IgD-negative memory B cell (primary cell): ENCODE data around the gene GNAS. TPM values are rescaled to one million over a fixed set of nuclear protein-coding genes. Genes with fewer than 3 reads are reported as not detected.

ENCODE experiments used
- H3K27ac Mint-ChIP-seq, 3 donors: one replicate each; pipeline ENCODE4 v1.8.0; 2020 to 2022; ENCODE audit warnings: mild to moderate bottlenecking in 3 of 3, mixed read lengths in 3 of 3, moderate library complexity in 1 of 3
- H3K27me3 Mint-ChIP-seq: one replicate; pipeline ENCODE4 v1.8.0; 2021; ENCODE audit warnings: mixed read lengths
- H3K36me3 Mint-ChIP-seq: one replicate; pipeline ENCODE4 v1.8.0; 2020; ENCODE audit warnings: mild to moderate bottlenecking, mixed read lengths
- H3K4me1 Mint-ChIP-seq, 3 donors: one replicate each; pipeline ENCODE4 v1.8.0; 2020 to 2022; ENCODE audit warnings: mixed read lengths in 3 of 3, mild to moderate bottlenecking in 1 of 3
- H3K4me3 Mint-ChIP-seq, 4 donors: one replicate each; pipeline ENCODE4 v1.8.0; 2020 to 2022; ENCODE audit warnings: mild to moderate bottlenecking in 4 of 4, mixed read lengths in 4 of 4, moderate library complexity in 3 of 4
- H3K9me3 Mint-ChIP-seq, 3 donors: one replicate each; pipeline ENCODE4 v1.8.0; 2020 to 2021; ENCODE audit warnings: mixed read lengths in 3 of 3, mild to moderate bottlenecking in 1 of 3
- polyA plus RNA-seq: library from polyadenylated mRNA; unstranded; fragments of 300-500 nt; fragmentation: Illumina TruSeq; gene quantifications from one replicate; pipeline ENCODE4 v1.2.3, GENCODE V29; 2021

GNAS gene
- polyA plus RNA-seq = 203 TPM

DNA sequence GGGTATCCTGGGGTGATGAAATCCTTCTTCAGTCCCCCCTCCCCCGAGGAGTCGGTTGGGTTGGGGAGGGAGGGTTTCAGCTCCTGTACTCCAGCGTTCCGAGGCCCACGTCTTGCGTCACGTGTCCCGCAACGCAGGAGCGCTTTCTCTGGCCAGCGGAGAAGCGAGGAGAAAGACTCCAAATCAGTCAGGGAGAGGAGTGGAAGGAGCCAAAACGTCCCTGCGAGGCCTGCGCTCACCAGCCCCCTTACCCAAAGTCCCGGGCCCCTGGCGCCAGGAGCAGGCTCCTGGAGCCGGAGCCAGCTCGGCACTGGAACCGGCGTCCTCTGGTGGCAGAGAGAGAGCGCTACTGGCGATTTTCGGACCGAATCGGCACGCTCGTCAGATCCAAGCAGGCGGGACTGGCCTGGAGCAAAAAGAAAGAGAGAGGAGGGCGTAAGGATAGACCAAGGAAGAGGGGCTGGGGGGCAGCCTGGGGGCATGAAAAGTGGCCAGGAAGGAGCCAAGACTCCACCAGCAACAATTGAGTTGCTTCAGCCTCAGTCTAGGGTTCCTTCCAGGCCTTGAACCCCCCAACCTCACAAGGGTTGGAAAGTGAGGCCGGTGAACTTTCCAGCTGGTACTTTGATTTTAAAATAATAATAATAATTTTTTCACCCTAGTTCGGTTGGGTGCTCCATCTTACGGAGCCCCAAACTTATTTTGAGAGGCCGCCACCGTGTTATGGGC is at the start of gene GNAS:
TSS of gene GNAS (plus strand) at position 174 of the 729 bp plus-strand sequence.
- Mint-ChIP-seq H3K4me1 (peaks cover 8 to 19% (median 8%) of the 10 kb centered on the region in 3 donors), H3K27ac (no peak within 1 kb of the TSS), H3K36me3 (no peaks in the 10 kb centered on the region), H3K4me3 (peak within 1 kb of the TSS; percentile 85 to 92 (median 87)), H3K27me3 (peaks cover 42% of the 10 kb centered on the region), H3K9me3 (no peaks in the 10 kb centered on the region)

- H3K4me1 Mint-ChIP-seq = no peaks in the 10 kb centered on the region
- H3K36me3 Mint-ChIP-seq = no peaks in the 10 kb centered on the region
- no peak overlapping the region for H3K27ac Mint-ChIP-seq
- H3K27me3 Mint-ChIP-seq = peaks cover 16% of the 10 kb centered on the region
- no peak overlapping the region for H3K4me3 Mint-ChIP-seq
- H3K9me3 Mint-ChIP-seq = no peaks in the 10 kb centered on the region
Measured at GRCh38 chr20:58803533-58803932, 49.0 kb upstream of the GNAS start.

GRCh38 chr20:58807801-58808200 is 44.7 kb upstream of the GNAS start:
- Mint-ChIP-seq H3K27me3 (peaks cover 29% of the 10 kb centered on the region), H3K36me3 (no peaks in the 10 kb centered on the region), H3K9me3 (peaks cover 0 to 5% (median 0%) of the 10 kb centered on the region in 3 donors), H3K4me1 (no peaks in the 10 kb centered on the region), H3K4me3 (no peak overlapping the region), H3K27ac (no peak overlapping the region)

DNA sequence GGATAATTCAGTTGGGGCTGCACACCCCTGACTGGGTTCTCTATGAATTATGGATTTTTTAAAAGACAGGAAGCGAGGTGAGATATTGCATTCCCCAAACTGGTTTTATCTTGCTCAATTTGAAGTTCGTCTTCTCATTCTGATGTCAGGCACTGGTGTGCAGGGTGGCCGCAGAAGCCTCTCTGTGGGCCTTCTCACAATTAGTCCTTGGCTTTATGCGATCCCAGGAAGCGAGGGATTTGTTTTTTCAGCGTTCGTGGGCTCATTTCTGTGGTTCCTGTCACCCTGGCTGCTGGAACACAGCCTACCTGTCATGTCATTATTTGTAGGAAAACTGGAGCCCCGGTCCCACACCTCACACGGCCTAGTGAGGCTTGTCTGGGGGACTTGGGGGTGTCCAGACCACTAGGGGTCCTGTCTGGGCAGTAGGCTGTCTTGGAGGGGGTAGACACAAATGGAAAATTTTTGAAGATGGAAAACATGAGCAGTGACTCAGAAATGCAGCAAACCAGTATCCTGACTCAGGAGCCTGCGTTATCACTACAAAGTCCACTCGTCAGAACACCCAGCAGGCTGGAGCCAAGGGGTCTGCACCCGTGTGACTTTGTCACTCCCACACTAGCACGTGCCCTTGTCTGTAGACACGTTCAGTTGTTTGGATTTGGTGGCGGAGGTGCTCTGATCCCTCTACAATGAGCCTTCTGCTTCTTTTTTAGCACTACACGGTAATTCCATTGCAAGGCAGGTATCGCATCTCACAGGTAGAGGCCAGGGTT is 44.1 kb upstream of the GNAS start:
- Mint-ChIP-seq H3K27me3 (peaks cover 30% of the 10 kb centered on the region), H3K36me3 (no peaks in the 10 kb centered on the region), H3K4me3 (no peak overlapping the region), H3K27ac (no peak overlapping the region), H3K4me1 (no peaks in the 10 kb centered on the region), H3K9me3 (peaks cover 0 to 7% (median 2%) of the 10 kb centered on the region in 3 donors)

DNA sequence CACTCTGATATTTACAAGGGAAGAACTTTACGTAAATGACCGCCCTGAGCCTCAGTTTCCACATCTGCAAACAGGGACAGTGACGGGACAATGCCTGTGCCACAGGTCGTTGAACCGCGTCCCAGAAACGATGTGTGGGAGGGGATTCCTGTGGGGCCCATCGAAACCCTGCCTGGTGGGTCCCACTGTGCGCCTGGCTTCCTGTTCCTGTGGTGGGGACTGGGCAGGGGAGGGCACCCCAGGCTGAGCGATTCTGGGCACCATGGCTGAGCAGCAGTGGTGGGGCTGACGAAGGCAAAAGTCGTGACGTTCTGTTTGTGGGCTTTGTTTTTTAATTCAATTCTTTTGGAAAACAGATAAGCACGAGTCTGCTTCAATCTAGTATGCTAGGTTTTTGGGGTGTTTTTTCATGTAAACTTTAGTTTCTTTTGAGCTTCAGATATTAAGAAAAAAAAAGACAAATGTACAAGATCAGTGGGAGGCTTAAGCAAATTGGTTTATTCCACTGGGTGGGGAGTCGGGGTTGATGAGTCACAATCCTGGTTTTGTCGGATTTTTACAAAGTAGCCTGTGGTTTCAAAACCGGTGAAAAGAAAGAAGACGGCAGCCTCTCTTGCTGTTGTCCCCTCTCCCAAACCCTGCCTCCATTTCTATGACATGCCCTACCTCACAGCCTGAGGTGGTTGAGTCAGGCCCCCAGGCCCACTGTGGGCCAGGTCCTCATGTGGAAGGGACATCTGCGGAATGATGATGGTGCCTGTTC is 42.2 kb upstream of the GNAS start:
- H3K27ac Mint-ChIP-seq = no peak overlapping the region
- peaks cover 31% of the 10 kb centered on the region for H3K27me3 Mint-ChIP-seq
- H3K4me3 Mint-ChIP-seq = no peak overlapping the region
- H3K4me1 Mint-ChIP-seq = no peaks in the 10 kb centered on the region
- no peaks in the 10 kb centered on the region for H3K36me3 Mint-ChIP-seq
- peaks cover 0 to 7% (median 2%) of the 10 kb centered on the region in 3 donors for H3K9me3 Mint-ChIP-seq

GRCh38 chr20:58810879-58811250 is 41.7 kb upstream of the GNAS start:
- Mint-ChIP-seq H3K27ac (no peak overlapping the region), H3K4me1 (no peaks in the 10 kb centered on the region), H3K9me3 (peaks cover 0 to 7% (median 2%) of the 10 kb centered on the region in 3 donors), H3K36me3 (no peaks in the 10 kb centered on the region), H3K4me3 (no peak overlapping the region), H3K27me3 (peaks cover 32% of the 10 kb centered on the region)

- peaks cover 29% of the 10 kb centered on the region for H3K27me3 Mint-ChIP-seq
- no peak overlapping the region for H3K27ac Mint-ChIP-seq
- no peaks in the 10 kb centered on the region for H3K36me3 Mint-ChIP-seq
- H3K4me3 Mint-ChIP-seq = no peak overlapping the region
- no peaks in the 10 kb centered on the region for H3K4me1 Mint-ChIP-seq
- H3K9me3 Mint-ChIP-seq = peaks cover 0 to 7% (median 2%) of the 10 kb centered on the region in 3 donors
Measured at GRCh38 chr20:58811334-58811733, 41.2 kb upstream of the GNAS start.

DNA sequence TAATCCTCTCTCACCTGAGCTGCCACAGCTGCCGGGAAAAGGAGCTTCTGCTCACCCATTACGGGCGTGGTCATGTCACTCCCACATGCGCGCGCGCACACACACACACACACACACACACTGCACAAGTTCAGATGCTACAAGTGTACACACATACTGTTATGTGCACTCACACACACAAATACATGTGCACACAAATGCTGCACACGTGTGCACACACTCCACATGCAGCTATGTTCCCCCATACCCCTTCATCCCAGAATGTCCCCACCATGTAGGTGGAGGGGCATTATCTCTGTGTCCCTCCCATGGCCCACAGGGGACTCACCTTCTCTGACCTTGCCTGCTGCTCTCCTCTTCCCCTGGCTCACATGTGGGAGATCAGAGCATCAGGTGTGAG is 39.1 kb upstream of the GNAS start:
- Mint-ChIP-seq H3K4me1 (no peaks in the 10 kb centered on the region), H3K27ac (no peak overlapping the region), H3K36me3 (no peaks in the 10 kb centered on the region), H3K4me3 (no peak overlapping the region), H3K27me3 (peaks cover 26% of the 10 kb centered on the region), H3K9me3 (peaks cover 0 to 7% (median 2%) of the 10 kb centered on the region in 3 donors)

DNA sequence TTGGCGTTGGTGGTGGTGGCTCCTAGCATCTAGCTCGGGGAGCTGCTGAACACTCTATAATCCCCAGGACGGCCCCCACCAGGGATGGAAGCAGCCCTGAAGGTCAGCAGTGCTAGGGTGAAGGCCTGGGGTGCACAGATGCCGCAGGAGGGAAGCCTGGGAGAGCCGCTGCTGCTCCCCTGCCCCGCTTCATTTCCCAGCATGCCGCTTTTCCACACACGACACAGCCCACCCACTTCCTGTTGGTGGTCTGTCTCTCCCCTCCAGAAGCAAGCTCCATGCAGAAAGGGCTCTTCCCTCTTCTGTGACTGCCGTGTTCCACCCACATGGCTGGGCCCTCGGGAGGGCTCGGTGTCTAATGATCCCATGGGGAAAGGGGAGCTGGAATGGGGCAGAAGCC is 37.1 kb upstream of the GNAS start:
- Mint-ChIP-seq H3K9me3 (peaks cover 2 to 7% (median 2%) of the 10 kb centered on the region in 3 donors), H3K36me3 (no peaks in the 10 kb centered on the region), H3K27me3 (peaks cover 21% of the 10 kb centered on the region), H3K4me1 (no peaks in the 10 kb centered on the region), H3K27ac (no peak overlapping the region), H3K4me3 (no peak overlapping the region)

GRCh38 chr20:58816051-58816450 is 36.5 kb upstream of the GNAS start:
- H3K27ac Mint-ChIP-seq = no peak overlapping the region
- H3K9me3 Mint-ChIP-seq = peaks cover 2 to 7% (median 6%) of the 10 kb centered on the region in 3 donors
- no peaks in the 10 kb centered on the region for H3K4me1 Mint-ChIP-seq
- no peaks in the 10 kb centered on the region for H3K36me3 Mint-ChIP-seq
- no peak overlapping the region for H3K4me3 Mint-ChIP-seq
- peaks cover 20% of the 10 kb centered on the region for H3K27me3 Mint-ChIP-seq

DNA sequence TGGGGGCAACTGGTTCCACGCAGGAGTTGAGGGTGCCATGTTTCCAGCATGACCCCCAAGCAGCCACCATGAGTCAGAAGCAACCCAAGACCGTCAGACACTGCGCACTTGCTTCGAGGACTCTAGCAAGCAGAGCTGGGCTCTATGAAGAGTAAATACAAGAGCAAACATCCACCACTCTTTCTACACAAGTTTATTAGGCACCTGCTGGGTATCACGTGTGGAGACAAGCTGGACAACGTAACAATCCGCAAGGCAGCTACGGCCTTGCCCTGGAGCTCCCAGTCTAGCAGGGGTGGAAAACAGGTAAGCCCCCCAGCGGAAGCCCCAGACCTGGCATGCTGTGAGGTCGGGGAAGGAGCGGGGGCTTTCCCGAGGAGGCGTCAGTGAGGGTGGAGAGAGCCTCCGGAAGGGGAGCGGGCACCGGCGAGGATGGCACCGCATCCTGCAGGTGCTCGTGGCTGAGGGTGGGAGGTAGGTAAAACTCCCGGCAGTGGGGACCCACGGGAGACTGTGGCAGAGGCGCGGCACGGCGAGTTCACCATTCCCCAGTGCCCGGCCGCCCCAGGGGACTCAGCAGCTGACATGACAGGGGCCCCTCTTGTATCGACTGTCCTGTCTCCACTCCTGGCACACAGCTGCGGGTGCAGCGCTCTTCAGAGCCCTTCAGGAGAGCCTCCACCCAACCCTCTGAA is 35.4 kb upstream of the GNAS start:
- Mint-ChIP-seq H3K36me3 (no peaks in the 10 kb centered on the region), H3K4me3 (no peak overlapping the region)

GRCh38 chr20:58817748-58818147 is 34.8 kb upstream of the GNAS start:
- Mint-ChIP-seq H3K9me3 (peaks cover 2 to 6% (median 2%) of the 10 kb centered on the region in 3 donors), H3K27ac (no peak overlapping the region), H3K27me3 (peaks cover 10% of the 10 kb centered on the region), H3K36me3 (no peaks in the 10 kb centered on the region), H3K4me3 (no peak overlapping the region), H3K4me1 (no peaks in the 10 kb centered on the region)

More for the DNA sequence above, 35.4 kb upstream of the GNAS start:
- Mint-ChIP-seq H3K27me3 (peaks cover 12% of the 10 kb centered on the region), H3K27ac (no peak overlapping the region), H3K9me3 (peaks cover 2 to 6% (median 2%) of the 10 kb centered on the region in 3 donors), H3K4me1 (no peaks in the 10 kb centered on the region)

DNA sequence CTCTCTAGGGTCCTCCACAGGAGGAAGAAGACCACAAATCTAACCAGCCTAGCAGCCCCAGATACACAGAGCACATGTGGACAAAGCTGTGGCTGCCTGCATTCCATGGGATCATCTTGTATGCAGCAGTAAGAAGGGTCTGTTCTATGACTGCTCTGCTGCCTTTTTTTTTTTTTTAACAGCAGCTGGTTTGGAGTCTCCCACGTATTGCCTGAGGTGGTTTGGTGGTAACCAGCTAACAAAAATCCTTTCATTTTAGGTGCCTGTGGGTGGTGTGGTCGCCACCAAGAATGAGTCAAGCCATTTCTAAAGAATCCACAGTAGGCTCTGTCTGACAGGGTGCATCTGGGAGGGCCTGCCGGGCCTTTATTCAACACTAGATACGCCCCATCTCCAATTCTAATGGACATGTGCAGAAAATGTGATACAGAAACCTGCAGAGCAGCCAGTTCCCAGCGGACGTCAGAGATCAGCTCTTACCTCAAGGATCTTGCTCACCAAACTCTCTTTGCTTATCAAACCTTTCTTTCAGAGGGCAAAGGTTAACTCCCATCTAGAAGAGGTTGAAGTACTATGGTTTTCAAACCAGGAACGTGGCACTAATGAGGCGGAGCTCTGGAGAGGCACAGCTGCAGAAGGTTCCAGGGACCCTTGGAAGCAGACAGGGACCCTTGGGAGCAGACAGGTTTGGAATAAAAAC is 33.8 kb upstream of the GNAS start:
- Mint-ChIP-seq H3K27ac (no peak overlapping the region), H3K27me3 (peaks cover 4% of the 10 kb centered on the region), H3K36me3 (no peaks in the 10 kb centered on the region), H3K4me3 (no peak overlapping the region), H3K4me1 (no peaks in the 10 kb centered on the region), H3K9me3 (peaks cover 0 to 6% (median 0%) of the 10 kb centered on the region in 3 donors)

- H3K4me3 Mint-ChIP-seq = no peak overlapping the region
Measured at GRCh38 chr20:58819921-58820320, 32.6 kb upstream of the GNAS start.

More at GRCh38 chr20:58819921-58820320, 32.6 kb upstream of the GNAS start:
- no peaks in the 10 kb centered on the region for H3K36me3 Mint-ChIP-seq
- peaks cover 0 to 6% (median 0%) of the 10 kb centered on the region in 3 donors for H3K9me3 Mint-ChIP-seq
- no peak overlapping the region for H3K27ac Mint-ChIP-seq
- H3K27me3 Mint-ChIP-seq = peaks cover 2% of the 10 kb centered on the region
- no peaks in the 10 kb centered on the region for H3K4me1 Mint-ChIP-seq
